NCI-H2171 (cell line): ENCODE results near the gene TRPM8.
"Not testable (repeated sequence)": the region's sequence is repeated elsewhere in the genome, so short reads cannot be mapped to it uniquely, and the experiment has no call there.

Experiments used
- DNase-seq: peaks from one replicate; lab custom pipeline; 2025; lab: John Stamatoyannopoulos, UW

Gene TRPM8

DNA sequence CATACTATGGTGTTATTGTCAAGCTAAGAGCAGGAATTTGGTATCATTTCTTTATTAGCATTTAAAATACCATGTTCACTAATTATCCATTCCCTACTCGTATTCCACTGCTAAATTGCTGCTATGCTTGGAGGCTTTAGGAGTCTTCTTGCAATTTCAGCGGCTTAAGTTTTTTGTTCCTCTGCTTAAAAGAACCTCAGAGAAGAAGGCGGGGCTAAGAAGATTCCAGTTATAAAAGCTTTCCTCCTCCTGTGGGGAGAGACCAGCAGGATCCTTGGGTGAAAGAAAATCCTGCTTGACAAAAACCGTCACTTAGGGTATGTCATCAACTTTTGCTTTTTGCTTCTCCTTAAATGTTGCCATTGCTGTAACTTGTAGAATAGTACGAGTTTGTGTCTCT lies at the start of gene TRPM8:
TRPM8 (plus strand) TSS at position 258 of the 400 bp plus-strand sequence. CDS start 9,165 bp downstream, outside the sequence.
- no peak for DNase-seq

DNA sequence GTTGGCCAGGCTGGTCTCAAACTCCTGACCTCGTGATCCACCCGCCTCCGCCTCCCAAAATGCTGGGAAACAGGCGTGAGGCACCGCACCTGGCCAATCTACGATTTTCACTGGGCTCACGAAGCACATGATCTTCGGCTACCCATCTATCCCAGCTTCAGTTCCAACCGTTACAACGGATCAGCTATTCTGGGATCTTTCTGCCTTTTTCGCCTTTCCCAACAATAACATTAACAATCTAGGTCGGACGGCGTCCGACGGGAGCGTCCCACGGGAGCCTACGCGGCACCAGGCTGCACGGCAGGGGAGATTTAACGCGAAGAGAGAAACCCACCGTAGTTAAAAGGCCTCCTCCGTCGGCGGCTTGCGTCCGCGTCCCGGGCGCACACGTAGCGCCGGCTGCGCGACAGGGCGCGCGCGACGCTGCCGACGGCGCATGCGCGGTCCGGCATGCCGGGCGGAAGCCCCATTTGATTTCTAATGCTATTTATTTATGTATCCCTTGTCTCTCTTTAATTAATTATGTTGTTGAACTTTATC lies 49.1 kb upstream of the TRPM8 start, which contains the start of gene MSL3B:
MSL3B (minus strand) TSS at position 394 of the 540 bp plus-strand sequence.
- peak; percentile 48 for DNase-seq

DNA sequence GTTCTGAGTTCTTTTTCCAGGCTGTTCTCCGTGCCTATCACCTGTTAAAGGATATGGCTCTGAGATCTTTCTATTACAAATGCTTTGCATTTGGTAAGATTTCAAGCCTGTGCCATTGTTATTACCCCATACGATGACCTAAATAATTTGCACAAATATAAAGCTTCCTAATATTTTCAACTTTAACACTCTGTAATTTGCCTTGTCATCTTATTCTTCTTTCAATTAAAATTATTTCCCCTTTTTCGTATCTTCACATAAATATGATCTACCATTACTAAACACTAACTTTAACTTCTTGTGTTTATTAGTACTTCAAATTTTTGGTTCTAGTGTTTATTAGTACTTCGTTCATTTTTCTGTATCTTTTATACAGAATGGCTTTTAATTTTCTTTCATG lies 45.7 kb upstream of the TRPM8 start:
- no peak for DNase-seq

DNA sequence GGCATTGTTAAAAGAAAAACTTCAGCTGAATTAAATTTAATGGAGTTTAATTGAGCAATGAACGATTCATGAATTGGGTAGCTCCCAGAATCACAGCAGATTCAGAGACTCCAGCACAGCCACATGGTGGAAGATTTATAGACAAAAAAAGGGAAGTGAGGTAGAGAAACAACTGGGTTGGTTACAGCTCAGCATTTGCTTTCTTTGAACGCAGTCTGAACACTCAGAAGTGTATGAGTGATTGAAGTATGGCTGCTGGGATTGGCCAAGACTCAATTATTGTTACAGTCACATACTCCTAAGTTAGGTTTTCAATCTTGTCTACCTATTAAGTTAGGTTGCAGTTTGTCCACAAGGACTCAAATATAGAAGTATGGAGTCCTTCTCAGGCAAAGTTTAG lies 45.0 kb upstream of the TRPM8 start:
- DNase-seq, result not testable (repeated sequence)

DNA sequence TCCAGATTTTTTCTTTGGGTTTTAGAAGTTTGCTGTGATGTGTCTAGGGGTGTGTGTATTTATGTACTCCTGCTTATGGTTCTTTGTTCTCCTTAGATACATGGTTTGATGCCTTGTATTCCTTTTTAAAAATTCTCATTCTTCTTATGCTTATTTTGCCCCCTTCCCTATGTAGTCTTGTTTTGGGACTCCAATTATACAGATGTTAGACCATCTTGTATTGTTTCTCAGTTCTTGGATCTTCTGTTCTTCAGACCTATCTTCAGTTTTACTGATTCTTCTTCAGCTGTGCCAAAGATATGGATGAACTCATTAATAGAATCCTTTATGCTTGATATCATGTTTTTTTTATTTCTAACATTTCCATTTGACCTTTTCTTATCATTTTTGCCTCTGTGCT lies 34.8 kb upstream of the TRPM8 start:
- DNase-seq, result no peak

DNA sequence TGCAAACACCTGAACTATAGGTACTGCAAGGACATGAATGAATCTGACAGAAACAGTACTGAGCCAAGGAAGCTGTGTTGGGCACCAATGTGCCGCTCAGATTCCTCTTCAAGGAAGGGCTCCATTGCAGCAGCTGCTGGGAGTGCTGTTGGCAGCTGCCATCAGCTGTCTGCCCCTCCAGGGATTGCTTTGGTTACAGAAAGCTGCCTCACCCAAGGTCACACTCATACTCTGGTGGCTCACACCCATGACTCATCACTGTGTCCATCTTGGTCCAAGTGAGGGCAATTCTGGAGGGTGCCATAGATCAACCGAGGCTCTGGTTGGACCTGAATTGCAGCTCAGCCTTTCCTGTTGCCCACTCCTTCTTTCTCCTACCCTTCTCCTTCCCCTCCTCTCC lies 24.4 kb upstream of the TRPM8 start:
- no peak for DNase-seq

DNA sequence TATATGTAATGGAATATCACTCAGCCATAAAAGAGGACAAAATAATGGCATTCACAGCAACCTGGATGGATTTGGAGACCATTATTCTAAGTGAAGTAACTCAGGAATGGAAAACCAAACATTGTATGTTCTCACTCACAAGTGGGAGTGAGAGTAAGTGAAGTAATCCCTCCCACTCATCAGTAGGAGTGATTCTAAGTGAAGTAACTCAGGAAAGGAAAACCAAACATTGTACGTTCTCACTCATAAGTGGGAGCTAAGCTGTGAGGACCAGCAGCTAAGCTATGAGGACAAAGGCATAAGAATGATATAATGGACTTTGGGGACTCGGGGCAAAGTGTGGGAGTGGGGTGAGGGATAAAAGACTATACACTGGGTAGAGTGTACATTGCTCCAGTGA lies 20.9 kb upstream of the TRPM8 start:
- not testable (repeated sequence) for DNase-seq

DNA sequence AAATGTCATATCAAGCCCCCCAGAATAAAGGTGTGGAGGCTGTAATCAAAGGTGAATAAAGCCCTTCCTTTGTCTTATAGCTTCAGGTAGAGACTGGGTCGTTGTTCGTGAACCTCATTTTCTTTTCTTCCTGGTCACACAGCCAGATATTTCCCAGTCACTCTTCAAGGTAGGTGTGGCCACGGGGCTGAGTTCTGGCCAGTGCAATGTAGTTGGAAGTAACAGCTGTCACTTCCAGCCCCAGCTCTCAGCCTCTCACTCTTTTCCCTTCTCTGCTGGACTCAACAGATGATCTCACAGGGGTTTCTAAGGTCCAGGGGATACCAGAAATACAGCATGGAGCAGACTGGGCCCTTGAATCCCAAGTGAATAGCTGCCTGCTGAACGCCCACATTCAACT lies 15.8 kb upstream of the TRPM8 start:
- no peak for DNase-seq

DNA sequence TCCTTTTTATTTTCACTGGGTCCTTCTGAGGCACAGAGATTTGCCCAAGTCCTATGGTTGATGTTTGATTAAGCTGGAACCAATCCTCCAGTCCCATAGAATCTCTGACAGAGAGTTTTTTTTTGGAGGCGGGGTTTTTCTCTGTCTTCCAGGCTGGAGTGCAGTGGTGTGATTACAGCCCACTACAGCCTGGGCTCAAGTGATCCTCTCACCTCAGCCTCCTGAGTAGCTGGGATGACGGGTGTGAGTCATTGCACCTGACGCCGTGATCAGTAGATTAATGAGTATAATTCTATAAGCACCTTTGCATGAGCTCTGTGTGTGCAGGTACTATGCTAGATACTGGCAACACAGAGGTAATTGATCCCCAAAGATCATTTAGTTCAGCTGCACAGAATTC lies 15.3 kb upstream of the TRPM8 start:
- no peak for DNase-seq

DNA sequence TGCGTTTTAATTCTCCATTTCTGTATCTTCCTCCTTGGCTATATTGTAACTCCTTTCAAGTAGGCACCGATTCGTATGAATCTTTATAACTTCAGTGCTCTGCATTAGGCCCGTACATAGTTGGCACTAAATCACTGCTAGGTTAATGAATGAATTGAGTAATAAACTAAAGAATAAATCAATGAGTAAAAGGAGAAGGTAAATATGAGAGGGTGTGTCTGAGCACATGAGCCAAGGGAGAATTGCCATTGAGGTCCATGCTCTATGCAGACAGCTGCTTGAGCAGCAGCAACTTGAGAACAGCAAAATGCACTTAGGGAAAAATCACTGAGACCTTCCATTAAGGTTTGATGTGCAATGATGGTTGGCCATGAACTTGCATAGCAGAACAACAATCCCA lies 11.2 kb upstream of the TRPM8 start:
- DNase-seq, result no peak

DNA sequence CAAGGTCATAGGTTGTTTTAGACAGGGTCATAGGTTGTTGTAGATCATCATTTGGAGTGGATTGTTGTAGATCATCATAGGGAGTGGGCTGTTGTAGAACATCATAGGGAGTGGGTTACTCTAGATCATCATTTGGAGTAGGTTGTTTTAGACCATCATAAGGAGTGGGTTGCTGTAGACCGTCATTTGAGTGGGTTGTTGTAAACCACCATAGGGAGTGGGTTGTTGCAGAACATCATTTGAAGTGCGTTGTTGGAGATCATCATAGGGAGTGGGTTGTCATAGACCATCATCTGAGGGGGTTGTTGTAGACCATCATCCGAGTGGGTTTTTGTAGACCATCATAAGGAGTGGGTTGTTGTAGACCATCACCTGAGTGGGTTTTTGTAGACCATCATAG lies 9.5 kb upstream of the TRPM8 start:
- no peak for DNase-seq

DNA sequence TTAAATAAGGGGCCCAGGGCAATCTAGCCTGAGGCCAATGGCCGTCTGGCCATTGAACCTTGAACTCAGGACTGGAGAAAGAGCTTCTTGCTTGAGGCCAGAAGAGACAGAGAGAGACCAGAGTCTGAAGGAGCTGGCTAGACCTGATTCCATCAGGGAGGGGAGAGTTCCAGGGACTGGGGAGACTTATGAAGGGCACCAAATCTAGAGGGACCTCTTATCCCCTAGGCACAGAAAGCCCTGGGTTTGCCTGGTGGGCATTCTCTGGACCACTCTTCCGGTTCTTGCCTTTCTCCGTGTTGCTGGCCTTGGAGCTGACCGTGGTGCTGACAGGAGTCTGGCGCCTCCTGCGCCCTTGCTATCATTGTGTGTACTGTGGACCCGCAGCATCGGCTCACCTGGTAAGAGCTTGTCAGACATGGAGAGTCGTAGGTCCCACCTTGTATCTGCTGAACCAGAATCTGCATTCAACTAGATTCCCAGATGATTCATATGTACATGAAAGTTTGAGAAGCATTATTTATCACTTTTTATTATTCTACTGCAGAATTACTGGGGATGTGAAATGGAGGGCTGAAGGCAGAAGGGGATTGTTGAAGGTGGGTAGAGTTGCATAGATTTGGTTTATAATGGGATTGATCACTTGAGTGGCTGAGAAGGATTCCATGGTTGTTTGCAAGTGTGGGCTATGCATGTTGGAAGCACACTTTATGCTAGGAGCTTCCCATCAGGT lies 4.3 kb upstream of the TRPM8 start:
- DNase-seq, result no peak

DNA sequence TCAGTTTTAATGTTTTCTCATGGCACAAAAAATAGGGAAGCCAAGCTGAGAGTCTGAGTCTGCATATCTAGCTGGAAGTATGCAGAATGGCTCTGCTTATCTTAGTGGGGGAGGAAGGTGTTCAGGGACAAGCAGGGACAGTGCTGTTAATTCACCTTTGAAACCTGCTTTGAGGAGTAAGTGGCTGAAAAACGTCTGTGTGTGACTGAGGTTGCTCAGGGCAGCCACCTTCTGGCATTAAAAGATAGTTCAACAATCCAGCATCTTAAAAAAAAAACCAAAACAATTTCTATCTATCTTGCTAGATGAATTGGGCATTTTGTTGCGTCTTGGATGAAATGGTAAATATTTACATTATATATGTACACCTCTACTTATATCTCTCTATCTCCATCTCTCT lies 2.0 kb upstream of the TRPM8 start:
- no peak for DNase-seq

DNA sequence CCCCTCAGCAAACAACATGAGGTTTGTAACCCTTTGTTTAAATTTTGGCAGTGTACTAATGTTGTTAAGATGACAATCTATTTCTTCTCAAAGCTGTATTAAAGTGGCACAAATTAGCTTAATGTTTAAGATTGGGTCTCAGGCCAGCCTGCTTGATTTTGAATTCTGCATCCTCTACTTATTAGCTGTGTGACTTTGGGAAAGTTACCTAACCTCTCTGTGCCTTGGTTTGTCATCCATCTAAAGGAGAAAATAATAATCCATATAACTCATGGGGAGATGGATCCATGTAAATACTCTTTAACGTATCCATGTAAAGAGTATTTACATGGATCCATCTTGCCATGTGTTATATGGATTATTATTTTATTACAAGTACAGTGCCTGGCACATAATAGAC lies 2.1 kb downstream of the TRPM8 start:
- DNase-seq, result no peak

DNA sequence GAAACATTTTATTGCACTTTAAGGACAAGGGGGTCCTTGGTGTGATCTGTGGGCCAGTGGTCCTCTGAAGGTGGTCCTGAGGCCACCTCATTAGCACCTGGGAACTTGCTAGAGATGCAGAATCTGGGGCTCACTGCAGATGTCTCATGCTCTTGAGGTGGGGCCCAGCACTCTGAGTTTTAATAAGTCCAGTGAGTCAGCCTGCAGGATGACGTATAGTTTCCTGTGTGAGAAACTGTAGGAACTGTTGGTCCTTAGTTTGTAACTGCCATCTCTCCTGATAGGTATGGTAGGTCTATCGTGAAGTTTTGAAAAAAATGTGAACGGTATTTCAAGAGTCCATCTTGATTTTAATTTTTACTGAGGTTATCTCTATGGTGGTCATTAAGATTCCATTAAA lies 2.8 kb downstream of the TRPM8 start:
- no peak for DNase-seq

DNA sequence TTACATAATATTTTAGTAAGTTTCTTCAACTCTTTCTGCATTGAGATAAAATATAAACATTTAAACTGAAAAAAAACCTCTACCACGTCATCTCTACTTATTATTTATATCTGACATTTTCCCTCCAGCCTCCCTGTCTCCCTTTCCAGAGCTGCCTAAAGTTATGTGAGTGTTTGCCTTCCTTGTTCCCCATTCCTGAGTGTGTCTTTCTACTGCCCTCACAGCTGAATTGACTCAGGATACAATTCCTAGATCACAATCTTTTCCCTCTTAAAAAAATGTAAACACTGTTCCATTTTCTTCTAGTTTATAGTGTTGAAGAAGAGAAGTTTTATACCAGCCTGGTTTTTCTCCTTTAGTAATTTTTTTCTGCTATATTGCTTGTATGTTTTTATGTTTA lies 5.3 kb downstream of the TRPM8 start:
- no peak for DNase-seq

DNA sequence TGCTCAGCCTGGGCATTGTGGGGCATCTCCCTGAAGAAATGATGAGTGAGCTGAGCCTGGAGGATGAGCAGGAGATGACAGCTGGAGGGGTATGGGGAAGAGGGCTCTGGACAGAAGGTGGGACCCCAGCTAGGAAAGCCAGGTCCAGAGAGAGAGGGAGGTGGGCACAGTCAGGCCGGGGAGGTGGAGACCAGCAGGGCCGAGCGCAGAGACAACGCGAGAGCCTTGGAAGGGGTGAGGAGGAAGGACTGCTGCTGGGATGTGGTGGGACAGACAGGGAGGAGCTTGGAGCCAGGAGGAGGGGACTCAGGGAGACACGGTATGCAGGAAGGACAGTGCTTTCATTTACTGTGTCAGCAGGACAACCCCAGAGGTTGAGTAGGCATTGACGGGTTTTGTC lies 8.2 kb downstream of the TRPM8 start:
- DNase-seq, result no peak

DNA sequence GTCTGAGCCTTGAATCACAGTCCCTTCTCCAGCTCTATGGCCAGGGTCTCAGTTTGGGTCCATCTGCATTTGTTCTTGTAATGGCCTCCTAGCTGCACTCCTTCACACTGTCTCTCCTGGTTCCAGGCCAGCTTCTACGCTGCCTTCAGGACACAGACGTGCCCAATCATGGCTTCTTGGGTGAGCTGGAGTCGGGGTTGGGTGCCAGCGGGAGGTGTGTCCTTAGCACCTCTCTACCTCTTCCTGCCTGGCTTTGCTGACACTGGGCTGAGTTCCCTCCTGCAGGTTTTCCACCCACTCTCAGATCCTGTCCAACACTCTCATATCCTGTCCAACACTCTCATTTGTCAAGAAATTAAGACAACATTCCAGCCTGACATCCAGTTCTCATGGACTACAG lies 9.6 kb downstream of the TRPM8 start:
- DNase-seq, result no peak

DNA sequence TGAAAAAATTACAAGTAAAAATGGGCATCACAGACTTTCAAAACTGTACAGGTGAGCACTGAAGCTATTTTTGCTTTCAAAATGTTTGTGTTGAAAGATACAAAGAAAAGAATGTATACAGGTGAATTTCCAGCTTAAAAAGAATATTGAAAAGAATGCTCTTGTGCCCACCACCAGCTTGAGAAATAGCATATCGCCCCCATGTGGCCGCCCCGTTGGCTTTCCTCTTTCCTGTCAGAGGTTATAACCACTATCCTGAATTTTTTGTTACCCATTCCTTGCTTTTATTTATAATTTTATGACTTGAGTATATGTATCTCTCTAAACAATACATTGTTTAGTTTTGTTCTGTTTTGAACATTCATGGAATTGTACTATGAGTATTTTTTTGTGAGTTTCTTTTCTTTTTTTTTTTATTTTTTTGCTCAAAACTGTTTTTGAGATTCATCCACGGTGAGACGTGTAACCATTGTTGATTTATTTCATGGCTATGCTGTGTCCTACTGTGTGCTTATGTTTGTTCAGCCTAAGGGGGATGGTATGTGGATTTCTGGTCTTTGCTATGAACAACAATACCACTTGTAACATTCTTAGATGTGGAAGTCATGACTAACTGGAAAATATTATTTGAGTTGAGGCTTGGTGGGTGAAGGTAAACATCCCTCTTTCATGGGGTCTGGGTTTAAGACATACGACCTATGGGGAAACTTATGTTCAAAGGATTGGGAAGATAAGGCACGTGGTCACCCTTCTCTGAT lies 11.6 kb downstream of the TRPM8 start:
- DNase-seq, result no peak

DNA sequence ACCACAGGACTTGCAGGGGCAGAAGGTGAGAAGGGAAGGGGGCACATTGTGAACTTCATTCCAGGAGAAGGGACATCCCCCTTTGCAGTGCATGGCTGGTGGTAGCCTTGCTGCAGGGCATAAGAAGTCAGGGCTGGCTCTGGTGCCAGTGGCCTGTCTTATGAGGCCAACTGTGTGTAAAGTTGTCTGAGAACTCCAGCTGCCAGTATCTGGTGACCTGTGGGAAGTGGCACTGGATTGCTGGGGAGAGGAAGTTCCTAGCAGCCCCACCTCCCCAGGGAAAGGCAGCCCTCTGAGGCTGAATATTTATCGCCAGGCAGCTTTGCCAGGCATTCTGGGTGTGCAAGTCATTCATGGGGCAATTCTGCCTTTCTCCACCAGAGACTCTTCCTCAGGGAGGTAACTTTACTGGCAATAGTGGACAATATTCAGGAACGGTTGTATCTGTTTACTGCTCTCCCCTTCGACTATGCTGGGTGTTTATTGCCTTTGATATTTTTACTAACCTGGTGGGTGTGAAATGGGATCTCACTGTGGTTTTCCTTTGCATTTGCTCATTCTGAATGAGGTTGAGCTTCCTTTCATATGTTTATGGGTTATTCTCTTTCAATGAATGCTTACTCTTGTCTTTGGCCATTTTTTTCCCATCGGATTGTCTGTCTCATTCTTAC lies 12.3 kb downstream of the TRPM8 start:
- DNase-seq, result no peak

DNA sequence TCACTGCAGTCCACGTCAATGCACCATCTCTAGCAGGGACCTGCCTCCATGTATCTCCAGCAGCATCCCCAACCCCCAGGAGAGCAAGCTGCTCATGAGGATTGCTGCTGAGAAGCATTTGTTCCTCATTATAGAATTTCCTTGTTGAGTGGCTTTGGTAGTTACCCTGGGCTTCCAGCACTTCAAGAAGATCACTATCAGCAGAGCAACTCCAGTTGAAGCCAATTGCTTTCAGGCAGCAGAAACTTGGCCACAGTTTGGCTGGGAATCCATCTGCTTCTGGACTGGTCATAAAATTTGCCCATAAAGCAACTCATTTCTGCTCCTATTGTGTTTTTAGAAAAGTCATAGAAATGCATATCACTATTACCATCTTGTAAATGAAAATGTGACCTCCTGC lies 17.4 kb downstream of the TRPM8 start:
- no peak for DNase-seq

DNA sequence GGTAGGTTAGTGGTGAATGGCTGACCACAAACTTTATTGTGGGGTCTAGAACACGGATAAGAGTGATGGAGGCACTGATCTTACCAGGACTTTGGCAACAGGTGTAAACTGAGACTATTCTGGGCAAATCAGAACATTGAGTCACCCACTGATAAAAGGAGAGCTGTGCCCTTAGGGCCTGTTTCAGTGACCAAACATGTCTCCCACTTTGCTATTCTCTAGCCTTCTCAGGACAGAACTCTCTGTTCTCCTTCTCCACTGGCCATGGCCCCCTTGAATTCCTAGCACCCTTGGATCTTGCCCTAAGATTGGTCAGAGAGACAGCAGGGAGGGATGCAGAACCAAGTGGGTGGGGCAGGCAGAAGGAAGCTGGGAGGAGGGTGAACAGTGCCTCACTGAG lies 18.3 kb downstream of the TRPM8 start:
- DNase-seq, result no peak

DNA sequence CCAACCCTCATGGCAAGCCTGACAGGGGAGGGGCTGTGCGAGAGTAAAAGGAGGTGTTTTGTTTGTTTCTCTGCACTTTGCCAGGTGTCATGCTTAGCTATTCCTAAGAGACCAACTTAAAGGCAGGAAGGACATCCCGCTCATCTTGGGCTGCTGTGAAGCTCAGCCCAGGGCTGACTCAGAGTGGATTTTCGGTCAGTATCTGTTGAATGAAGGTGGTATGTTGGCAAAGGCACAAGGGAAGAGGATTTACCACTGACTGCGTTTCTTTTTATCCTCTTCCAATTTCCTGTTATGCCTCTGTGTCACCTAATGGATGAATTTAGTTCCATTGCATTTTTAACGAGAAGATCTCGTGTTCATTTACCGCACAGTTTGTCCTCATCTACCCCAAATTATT lies 18.9 kb downstream of the TRPM8 start:
- no peak for DNase-seq
